ENCODE results near the gene BRCA1.
A peak's percentile ranks its signal among the peaks of the same experiment; 100 is the strongest.
"Not testable (repeated sequence)": the region's sequence is repeated elsewhere in the genome, so short reads cannot be mapped to it uniquely, and the experiment has no call there.

Gene BRCA1

GRCh38 chr17:43006639-43007551 is 118.3 kb downstream of the BRCA1 start, which contains the start of gene IFI35:
TSS of gene IFI35 (plus strand) at chr17:43006784. CDS start at chr17:43006948, 164 bp downstream.
- peak; percentile 58 for DNase-seq (ENCODE audit: low read depth, low spot score)

GRCh38 chr17:43003542-43004172 is 121.5 kb downstream of the BRCA1 start:
- DNase-seq (ENCODE audit: low read depth, low spot score): no peak

DNA sequence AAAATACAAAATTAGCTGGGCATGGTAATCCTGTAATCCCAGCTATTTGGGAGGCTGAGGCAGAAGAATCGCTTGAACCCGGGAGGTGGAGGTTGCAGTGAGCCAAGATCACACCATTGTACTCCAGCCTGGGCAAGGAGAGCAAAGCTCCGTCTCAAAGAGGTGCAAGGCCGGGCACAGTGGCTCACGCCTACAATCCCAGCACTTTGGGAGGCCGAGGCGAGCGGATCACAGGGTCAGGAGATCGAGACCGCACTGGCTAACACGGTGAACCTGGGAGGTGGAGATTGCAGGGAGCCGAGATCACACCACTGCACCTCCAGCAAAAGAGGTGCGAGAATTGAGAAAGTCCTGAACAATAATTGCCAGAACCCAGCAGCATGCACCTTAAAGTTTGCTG is 124.3 kb downstream of the BRCA1 start:
- not testable (repeated sequence) for DNase-seq (ENCODE audit: low read depth, low spot score)

DNA sequence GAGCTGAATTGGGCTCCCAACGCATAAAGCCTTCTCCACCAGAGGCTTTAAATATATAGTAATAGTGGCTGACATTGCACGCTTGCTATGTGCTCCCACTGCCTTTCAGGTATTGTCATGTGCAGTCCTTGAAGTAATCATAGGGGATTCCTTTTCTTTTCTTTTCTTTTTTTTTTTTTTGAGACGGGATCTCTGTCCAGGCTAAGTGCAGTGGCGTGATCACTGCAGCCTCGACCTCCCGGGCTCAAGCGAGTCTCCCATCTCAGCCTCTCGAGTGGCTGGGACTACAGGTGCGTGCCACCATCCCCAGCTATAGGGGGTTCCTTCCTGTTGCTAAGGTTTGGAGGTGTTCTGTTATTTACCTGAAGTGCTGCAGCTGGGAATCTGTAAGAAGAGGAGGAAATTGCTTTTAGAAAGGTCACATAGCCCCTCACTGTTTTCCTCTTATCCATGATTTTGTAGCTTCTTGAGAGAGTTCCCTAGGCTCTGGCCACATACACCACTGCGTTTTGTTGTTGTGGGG is 126.1 kb downstream of the BRCA1 start:
- no peak for DNase-seq (ENCODE audit: low read depth, low spot score)

DNA sequence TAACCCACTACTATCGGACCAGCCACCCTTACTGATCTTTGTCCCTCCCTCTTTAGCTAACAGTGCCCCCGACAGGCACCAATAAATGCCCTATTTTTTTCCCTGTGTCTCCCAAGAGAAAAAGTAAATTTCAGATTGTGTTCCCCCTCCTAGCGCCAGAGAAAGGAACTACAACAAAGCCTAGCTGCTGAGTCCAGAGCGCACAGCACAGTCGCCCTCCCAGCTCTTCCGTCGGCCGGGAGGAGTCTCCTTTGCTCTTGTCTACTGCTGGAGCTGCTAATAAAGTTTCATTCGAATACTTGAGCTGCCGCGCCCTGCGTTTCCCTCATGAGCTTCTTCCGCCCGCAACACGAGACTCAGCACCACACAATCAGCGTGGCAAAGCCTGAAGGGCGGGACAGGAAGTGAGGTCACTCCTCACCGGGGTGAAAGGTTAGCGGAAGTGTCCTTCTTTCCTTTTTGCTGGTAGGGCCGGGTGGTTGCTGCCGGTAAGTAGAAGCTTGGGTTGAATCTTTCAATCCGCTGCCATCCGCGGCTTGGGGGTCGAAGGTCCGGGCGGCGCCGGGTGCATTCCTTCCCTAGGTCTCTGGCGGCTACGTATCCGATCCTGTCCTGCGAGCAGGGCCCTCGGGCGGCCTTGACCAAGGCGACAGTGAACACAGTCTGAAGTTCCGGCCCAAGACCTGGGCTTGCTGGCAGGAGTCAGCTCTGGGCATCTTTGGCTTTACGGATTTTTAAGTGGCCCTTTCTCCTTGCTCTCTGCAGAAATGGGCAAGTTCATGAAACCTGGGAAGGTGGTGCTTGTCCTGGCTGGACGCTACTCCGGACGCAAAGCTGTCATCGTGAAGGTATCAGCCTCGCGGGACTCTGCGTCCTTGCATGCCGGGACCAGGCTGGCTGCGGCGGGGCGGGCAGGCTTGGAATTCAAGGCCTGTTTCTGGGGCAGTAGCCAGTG is 126.9 kb downstream of the BRCA1 start, which contains the start of gene RPL27:
RPL27 (plus strand) TSS at position 436 of the 955 bp plus-strand sequence; CDS start at position 768, 332 bp downstream.
- peak; percentile 99 for DNase-seq (ENCODE audit: low read depth, low spot score)

DNA sequence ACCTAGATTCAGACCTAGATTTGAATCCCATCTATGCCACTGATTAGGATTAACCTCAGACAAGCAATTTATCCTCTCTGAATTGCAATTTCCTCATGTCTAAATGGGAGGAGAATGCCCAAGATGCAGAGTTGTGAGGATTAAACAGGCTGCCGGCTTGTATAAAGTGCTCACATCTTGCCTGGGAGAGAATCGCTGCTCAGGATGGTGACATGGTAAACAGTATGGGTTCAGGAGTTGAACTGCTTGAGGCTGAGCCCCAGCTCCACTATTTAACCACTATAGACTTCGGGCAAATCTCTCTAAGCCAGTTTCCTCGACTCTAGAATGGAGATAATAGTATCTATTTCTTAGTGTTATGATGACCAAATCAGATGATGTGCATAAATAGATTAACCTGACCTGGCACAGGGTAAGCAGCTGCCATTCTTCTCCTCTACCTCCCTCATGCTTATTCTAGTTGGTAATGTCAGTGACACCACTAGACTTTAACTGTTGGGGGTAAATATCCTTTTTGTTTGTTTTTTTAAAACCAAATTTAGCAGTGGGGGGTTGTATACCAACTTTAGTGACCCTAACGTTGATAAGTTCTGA is 127.7 kb downstream of the BRCA1 start:
- DNase-seq (ENCODE audit: low read depth, low spot score): no peak

Data from brain pericyte (primary cell).